ENCODE data around the gene MUC12. TPM values are rescaled to one million over a fixed set of nuclear protein-coding genes. Genes with fewer than 3 reads are reported as not detected.
A peak's percentile ranks its signal among the peaks of the same experiment; 100 is the strongest.

The MUC12 gene
- total and polyA plus RNA-seq, 2 of the 13 experiments (the other 11 are each of a cell fraction or from before 2014, with no cell fraction given): not detected

GRCh38 chr7:101058355-101058754 is 89.0 kb downstream of the MUC12 start (continued):
- TF ChIP-seq FOXO1 (CRISPR knock-in tag; IDR thresholded peaks at IDR 0.05): peak; percentile 92
- TF ChIP-seq MXD4 (CRISPR knock-in tag; IDR thresholded peaks at IDR 0.05): peak; percentile 80; the same call in 1 of the 2 replicates
- TF ChIP-seq SP140L (CRISPR knock-in tag; IDR thresholded peaks at IDR 0.05; ENCODE audit: borderline replicate concordance): peak; percentile 94; the same call in 1 of the 2 replicates
- no peak for TF ChIP-seq CEBPG (CRISPR knock-in tag; IDR thresholded peaks at IDR 0.05)
- peak; percentile 90 for TF ChIP-seq ZNF792 (CRISPR knock-in tag; IDR thresholded peaks at IDR 0.05)
- TF ChIP-seq RNF219 (CRISPR knock-in tag; IDR thresholded peaks at IDR 0.05): no peak
- no peak for TF ChIP-seq ZBTB14 (CRISPR knock-in tag; IDR thresholded peaks at IDR 0.05)
- peak; percentile 67; the same call in 1 of the 2 replicates for TF ChIP-seq PBX3 (CRISPR knock-in tag; IDR thresholded peaks at IDR 0.05; ENCODE audit: borderline replicate concordance)
- peak; percentile 46; the same call in 1 of the 2 replicates for TF ChIP-seq ZSCAN25 (CRISPR knock-in tag; IDR thresholded peaks at IDR 0.05)
- TF ChIP-seq SP1 (IDR thresholded peaks at IDR 0.05): no peak
- no peak for TF ChIP-seq SP1 (CRISPR knock-in tag; IDR thresholded peaks at IDR 0.05)
- TF ChIP-seq TFDP2 (CRISPR knock-in tag; IDR thresholded peaks at IDR 0.05): no peak
- peak; percentile 96 for TF ChIP-seq ERF (CRISPR knock-in tag; IDR thresholded peaks at IDR 0.05)
- no peak for TF ChIP-seq ZNF703 (CRISPR knock-in tag; IDR thresholded peaks at IDR 0.05; ENCODE audit: borderline replicate concordance)
- peak; percentile 90; the same call in 1 of the 2 replicates for TF ChIP-seq ZFP36L2 (CRISPR knock-in tag; IDR thresholded peaks at IDR 0.05)
- TF ChIP-seq NR2F1 (CRISPR knock-in tag; IDR thresholded peaks at IDR 0.05): peak; percentile 70 to 86; a peak in 3 of 4 replicates
- TF ChIP-seq GATAD2A (CRISPR knock-in tag; IDR thresholded peaks at IDR 0.05): peak; percentile 67
- TF ChIP-seq LRRFIP1 (CRISPR knock-in tag; conservative IDR thresholded peaks at IDR 0.05): peak; percentile 89; the same call in 1 of the 2 replicates
- TF ChIP-seq SOX5 (CRISPR knock-in tag; IDR thresholded peaks at IDR 0.05; ENCODE audit: borderline replicate concordance): peak; percentile 37; the same call in 1 of the 2 replicates
- TF ChIP-seq ZNF800 (CRISPR knock-in tag; IDR thresholded peaks at IDR 0.05): peak; percentile 59; the same call in 1 of the 2 replicates
- TF ChIP-seq HOXA5 (CRISPR knock-in tag; IDR thresholded peaks at IDR 0.05): peak; percentile 94

All from HepG2 (cell line).